HepG2 (cell line): ENCODE measurements around the gene PELI3. TPM values are rescaled to one million over a fixed set of nuclear protein-coding genes. Genes with fewer than 3 reads are reported as not detected.

Source experiments
- CBX1 ChIP-seq: IDR thresholded peaks from one replicate; pipeline ENCODE4 v1.6.1; 2016; ENCODE audit warnings: antibody characterized with exemption, low read depth
- CREBL2 ChIP-seq: sonication (generic); formaldehyde crosslinking; IDR thresholded peaks from 2 replicates; pipeline ENCODE4 v1.8.1; 2023; ENCODE audit warnings: missing genetic modification reagents, mild to moderate bottlenecking, borderline replicate concordance
- RNF219 ChIP-seq: sonication (generic); formaldehyde crosslinking; IDR thresholded peaks from 2 replicates; pipeline ENCODE4 v1.5.0; 2020; ENCODE audit warnings: mild to moderate bottlenecking, missing genetic modification reagents
- TOPORS ChIP-seq: sonication (generic); formaldehyde crosslinking; IDR thresholded peaks from 2 replicates; pipeline ENCODE4 v1.8.0; 2023; ENCODE audit warnings: mild to moderate bottlenecking, missing genetic modification reagents
- ZBTB4 ChIP-seq: sonication (generic); formaldehyde crosslinking; IDR thresholded peaks from 2 replicates; pipeline ENCODE4 v1.4.0; 2020; ENCODE audit warnings: missing genetic modification reagents, mild to moderate bottlenecking, borderline replicate concordance
- ZNF879 ChIP-seq: sonication (generic); formaldehyde crosslinking; IDR thresholded peaks from 2 replicates; pipeline ENCODE4 v1.8.1; 2023; ENCODE audit warnings: missing genetic modification reagents
- ZSCAN31 ChIP-seq: sonication (generic); formaldehyde crosslinking; IDR thresholded peaks from 2 replicates; pipeline ENCODE4 v1.5.0; 2020; ENCODE audit warnings: low read depth, mild to moderate bottlenecking, missing genetic modification reagents
- polyA plus RNA-seq, 8 experiments: library from polyadenylated mRNA; depleted of rRNA in 3 of 8; stranded (reverse) in 7 of 8; unstranded in 1 of 8; fragments of >200 nt; fragmentation: Illumina TruSeq in 4 of 8; extraction: Trizol in 4 of 8; gene quantifications; 2 replicates each; pipeline versions ENCODE4 v1.2.1 to v1.2.3, GENCODE V29; 2011 to 2016; ENCODE audit warnings: low read depth in 4 of 8, missing spikeins in 1 of 8, mixed read lengths in 1 of 8; ENCODE audit not compliant: insufficient read depth in 1 of 8
- total RNA-seq, 5 experiments: library from RNA; depleted of rRNA; stranded (reverse); fragments of >200 nt; fragmentation: Illumina TruSeq; extraction: Trizol; gene quantifications; 2 replicates each; pipeline ENCODE4 v1.2.3, GENCODE V29; 2016; ENCODE audit warnings: low read depth in 1 of 5
- TF ChIP-seq, protein P1 (sequence below): sonication (generic); formaldehyde crosslinking; IDR thresholded peaks from 2 replicates; pipeline ENCODE4 v1.9.0; 2022; ENCODE audit warnings: low read depth, missing genetic modification reagents
- TF ChIP-seq, protein P2 (sequence below): sonication (generic); formaldehyde crosslinking; IDR thresholded peaks from 2 replicates; pipeline ENCODE4 v1.4.0; 2020; ENCODE audit warnings: missing genetic modification reagents, borderline replicate concordance
- TF ChIP-seq, protein P3 (sequence below), 2 experiments: sonication (generic) in 1 of 2; formaldehyde crosslinking in 1 of 2; IDR thresholded peaks; 2 replicates each; pipeline versions ENCODE4 v1.6.1 to v1.9.0; 2014 to 2022; ENCODE audit warnings: antibody characterized with exemption in 1 of 2, borderline replicate concordance in 1 of 2, inconsistent platforms in 1 of 2, low read depth in 1 of 2, missing genetic modification reagents in 1 of 2

The PELI3 gene
- total and polyA plus RNA-seq, 2 of the 13 experiments (the other 11 are each of a cell fraction or from before 2014, with no cell fraction given) = 2.0 to 4.0 TPM

DNA sequence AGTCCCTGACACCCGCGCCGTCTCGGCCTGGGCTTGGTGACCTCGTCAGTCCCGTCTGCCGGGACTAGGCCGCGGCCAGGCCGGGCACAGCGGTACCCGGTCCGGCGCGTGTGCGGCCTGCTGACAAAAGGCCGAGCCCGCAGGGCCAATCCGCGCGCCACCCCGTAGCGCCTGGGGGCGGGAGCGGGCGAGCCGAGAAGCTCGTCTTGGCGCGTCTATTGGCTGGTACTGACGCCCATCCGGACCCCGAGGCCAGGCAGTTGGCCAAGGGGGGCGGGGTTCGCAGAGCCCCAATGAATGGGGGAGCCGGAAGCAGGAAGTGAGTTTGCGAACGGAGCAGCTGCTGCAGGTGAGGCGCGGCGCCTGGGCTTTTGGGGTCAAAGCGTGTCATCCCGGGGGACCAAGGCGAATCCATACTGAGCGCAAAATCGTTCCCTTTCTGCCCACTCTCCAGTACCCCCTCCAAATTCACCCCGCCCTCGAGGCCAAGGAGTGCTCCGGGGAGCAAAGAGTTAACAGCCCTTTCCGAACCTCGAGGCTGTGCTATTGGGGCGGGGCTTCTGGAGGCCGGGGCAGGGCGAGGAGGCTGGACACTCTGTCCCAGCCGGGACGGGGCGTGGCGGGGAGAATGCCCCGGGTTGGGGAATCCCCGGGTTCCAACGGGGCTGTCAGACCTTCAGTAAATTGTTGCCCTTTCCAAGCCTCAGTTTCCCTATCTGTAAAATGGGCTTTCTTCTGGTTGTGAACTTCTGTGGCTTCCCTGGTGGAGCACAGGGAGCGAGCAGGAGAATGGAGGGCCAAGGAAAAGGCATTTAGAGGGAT lies 13.6 kb downstream of the PELI3 start, which contains the start of gene DPP3 (continued):
- TF ChIP-seq, protein P1, sequence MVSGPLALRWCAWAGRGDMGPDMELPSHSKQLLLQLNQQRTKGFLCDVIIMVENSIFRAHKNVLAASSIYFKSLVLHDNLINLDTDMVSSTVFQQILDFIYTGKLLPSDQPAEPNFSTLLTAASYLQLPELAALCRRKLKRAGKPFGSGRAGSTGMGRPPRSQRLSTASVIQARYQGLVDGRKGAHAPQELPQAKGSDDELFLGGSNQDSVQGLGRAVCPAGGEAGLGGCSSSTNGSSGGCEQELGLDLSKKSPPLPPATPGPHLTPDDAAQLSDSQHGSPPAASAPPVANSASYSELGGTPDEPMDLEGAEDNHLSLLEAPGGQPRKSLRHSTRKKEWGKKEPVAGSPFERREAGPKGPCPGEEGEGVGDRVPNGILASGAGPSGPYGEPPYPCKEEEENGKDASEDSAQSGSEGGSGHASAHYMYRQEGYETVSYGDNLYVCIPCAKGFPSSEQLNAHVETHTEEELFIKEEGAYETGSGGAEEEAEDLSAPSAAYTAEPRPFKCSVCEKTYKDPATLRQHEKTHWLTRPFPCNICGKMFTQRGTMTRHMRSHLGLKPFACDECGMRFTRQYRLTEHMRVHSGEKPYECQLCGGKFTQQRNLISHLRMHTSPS (CRISPR knock-in tag) = no peak
- TF ChIP-seq, protein P2, sequence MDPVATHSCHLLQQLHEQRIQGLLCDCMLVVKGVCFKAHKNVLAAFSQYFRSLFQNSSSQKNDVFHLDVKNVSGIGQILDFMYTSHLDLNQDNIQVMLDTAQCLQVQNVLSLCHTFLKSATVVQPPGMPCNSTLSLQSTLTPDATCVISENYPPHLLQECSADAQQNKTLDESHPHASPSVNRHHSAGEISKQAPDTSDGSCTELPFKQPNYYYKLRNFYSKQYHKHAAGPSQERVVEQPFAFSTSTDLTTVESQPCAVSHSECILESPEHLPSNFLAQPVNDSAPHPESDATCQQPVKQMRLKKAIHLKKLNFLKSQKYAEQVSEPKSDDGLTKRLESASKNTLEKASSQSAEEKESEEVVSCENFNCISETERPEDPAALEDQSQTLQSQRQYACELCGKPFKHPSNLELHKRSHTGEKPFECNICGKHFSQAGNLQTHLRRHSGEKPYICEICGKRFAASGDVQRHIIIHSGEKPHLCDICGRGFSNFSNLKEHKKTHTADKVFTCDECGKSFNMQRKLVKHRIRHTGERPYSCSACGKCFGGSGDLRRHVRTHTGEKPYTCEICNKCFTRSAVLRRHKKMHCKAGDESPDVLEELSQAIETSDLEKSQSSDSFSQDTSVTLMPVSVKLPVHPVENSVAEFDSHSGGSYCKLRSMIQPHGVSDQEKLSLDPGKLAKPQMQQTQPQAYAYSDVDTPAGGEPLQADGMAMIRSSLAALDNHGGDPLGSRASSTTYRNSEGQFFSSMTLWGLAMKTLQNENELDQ (CRISPR knock-in tag) = no peak
- no peak for TF ChIP-seq CBX1
- TF ChIP-seq ZNF879 (CRISPR knock-in tag) = no peak
- peak; percentile 25; the same call in 1 of the 2 replicates for TF ChIP-seq TOPORS (CRISPR knock-in tag)
- TF ChIP-seq ZBTB4 (CRISPR knock-in tag) = no peak
- TF ChIP-seq RNF219 (CRISPR knock-in tag) = no peak
- no peak for TF ChIP-seq CREBL2 (CRISPR knock-in tag)
- TF ChIP-seq ZSCAN31 (CRISPR knock-in tag) = peak; percentile 88; the same call in 1 of the 2 replicates
- TF ChIP-seq, protein P3, sequence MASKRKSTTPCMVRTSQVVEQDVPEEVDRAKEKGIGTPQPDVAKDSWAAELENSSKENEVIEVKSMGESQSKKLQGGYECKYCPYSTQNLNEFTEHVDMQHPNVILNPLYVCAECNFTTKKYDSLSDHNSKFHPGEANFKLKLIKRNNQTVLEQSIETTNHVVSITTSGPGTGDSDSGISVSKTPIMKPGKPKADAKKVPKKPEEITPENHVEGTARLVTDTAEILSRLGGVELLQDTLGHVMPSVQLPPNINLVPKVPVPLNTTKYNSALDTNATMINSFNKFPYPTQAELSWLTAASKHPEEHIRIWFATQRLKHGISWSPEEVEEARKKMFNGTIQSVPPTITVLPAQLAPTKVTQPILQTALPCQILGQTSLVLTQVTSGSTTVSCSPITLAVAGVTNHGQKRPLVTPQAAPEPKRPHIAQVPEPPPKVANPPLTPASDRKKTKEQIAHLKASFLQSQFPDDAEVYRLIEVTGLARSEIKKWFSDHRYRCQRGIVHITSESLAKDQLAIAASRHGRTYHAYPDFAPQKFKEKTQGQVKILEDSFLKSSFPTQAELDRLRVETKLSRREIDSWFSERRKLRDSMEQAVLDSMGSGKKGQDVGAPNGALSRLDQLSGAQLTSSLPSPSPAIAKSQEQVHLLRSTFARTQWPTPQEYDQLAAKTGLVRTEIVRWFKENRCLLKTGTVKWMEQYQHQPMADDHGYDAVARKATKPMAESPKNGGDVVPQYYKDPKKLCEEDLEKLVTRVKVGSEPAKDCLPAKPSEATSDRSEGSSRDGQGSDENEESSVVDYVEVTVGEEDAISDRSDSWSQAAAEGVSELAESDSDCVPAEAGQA (IDR thresholded peaks at IDR 0.05; ENCODE audit: low read depth) = no peak
- TF ChIP-seq, protein P3 (CRISPR knock-in tag; IDR thresholded peaks at IDR 0.05; ENCODE audit: borderline replicate concordance) = no peak
